GM21576 (cell line): ENCODE measurements around the gene MAD2L1.

Experiments used
- ATAC-seq: cut with Tn5 transposase; IDR thresholded peaks from one replicate; pipeline ENCODE4 v1.9.1; 2021; ENCODE audit warnings: mild to moderate bottlenecking, moderate library complexity; ENCODE audit not compliant: unreplicated experiment

The MAD2L1 gene

GRCh38 chr4:120059036-120059435 lies 7.6 kb downstream of the MAD2L1 start:
- no peak for ATAC-seq

DNA sequence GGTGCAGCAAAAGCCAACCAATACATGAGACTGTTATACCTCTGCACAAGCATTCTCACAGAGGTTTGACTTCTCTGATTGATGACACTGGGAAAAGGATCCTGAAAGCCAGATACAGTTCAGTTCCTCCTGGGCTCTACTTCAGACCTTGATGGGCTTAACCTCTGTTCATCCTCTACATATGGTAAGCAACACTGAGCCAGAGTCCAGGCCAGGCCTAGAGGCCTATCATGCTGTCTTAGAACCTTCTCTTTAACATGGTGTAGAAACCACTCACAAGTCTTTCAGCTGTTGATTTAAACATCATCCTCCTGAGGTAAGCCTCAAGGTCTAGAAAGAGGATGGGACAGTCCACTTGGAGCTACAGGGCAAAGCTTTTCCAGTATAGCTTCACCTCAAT lies 9.2 kb downstream of the MAD2L1 start:
- ATAC-seq = no peak

GRCh38 chr4:120056246-120056645 lies 10.4 kb downstream of the MAD2L1 start:
- no peak for ATAC-seq

- no peak for ATAC-seq
Observed at GRCh38 chr4:120055795-120056194, 10.9 kb downstream of the MAD2L1 start.

DNA sequence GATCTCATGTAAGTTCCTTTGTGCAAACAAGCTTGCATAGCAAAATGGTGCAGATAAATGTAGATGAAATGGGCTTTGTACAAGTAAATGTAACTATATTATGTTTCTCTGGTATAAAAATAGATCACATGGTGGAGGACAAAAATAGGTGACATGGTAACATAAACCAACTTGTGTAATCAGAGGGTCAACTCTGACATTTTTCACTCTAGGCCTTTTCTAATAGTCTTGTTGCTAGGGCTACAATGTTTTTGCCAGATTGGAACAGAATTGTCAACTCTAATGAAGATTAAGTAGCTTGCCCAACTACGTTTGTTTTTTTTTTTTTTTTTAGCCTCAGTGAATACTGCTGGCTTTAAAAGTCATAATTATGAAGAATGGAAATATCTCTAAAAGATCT lies 11.5 kb downstream of the MAD2L1 start:
- ATAC-seq = no peak

GRCh38 chr4:120053911-120054310 lies 12.7 kb downstream of the MAD2L1 start:
- peak; percentile 59 for ATAC-seq

DNA sequence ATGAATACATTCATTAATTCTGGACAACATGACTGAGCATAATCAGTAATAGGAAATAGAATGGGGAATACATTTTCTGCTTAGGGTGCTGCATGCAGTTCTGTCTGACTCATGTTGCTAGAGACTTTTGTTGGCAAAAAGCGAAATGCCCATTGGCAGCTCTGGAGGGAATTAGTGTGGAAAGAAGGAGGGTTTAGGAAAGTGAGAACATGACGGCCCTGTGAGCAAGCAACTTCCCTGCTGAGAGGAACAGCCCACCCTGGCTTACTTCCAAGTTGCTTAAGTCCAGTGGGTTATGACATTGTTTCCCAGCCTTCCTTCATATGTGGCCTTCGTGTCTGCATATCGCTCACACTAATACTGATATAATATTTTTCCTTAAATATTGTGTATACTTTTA lies 13.8 kb downstream of the MAD2L1 start:
- no peak for ATAC-seq

- no peak for ATAC-seq
Observed at GRCh38 chr4:120051253-120051652, 15.4 kb downstream of the MAD2L1 start.

DNA sequence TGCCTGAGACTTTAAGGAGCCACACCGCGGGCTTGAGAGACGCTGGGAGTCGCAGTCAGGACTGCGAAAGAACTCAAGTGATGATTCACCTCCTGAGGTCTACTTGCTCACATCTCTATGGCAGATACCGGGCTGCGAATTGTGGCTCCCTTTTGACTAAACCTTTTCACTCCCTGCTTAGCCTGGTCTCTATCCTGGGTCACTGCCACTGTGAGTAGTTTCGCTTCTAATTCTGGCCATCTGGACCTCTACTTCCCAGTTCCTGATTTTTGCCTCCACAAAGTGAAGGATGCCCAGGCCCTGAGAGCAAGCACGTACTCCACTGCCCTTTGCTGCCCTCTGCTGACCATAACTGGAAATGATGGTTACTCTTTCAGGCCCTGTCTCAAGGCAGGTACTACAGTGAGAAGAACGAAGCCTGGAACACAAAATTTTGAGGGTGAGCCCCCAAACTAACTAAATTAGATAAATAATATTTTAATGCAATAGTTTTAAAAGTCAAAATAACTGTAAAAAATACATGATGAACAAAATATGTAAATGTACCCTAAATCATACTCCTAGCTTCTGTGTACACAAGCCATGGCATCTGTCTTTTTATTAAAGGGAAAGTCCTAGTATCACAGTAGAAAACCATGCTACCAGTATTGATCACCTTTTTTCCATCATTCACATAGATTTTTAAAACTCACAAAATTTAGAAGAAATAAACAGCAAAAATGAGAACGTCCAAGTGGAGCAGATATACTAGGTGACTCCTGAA lies 16.7 kb downstream of the MAD2L1 start:
- ATAC-seq = peak; percentile 93

GRCh38 chr4:120043828-120044227 lies 22.8 kb downstream of the MAD2L1 start:
- ATAC-seq = no peak

GRCh38 chr4:120037411-120037810 lies 29.2 kb downstream of the MAD2L1 start:
- ATAC-seq = no peak

DNA sequence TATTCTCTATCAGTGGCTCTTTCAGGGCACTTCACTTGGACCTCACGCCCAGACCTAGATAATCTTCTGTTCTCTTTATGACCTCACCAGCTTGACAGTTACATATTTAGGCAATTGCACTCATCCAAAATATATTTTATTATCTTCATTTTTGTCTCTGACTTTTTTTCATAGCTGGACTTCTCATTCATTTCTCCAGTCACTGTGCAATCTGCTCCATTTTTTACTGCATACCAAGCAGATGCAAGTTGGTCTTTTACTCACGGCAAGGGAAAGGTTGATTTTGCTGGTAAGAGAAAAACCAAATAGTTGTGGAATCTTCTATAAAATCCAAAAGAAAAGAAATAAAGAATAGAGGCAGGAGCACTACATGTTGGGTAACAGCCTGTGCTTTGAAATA lies 31.7 kb downstream of the MAD2L1 start:
- no peak for ATAC-seq

GRCh38 chr4:120026853-120027252 lies 39.8 kb downstream of the MAD2L1 start:
- no peak for ATAC-seq

DNA sequence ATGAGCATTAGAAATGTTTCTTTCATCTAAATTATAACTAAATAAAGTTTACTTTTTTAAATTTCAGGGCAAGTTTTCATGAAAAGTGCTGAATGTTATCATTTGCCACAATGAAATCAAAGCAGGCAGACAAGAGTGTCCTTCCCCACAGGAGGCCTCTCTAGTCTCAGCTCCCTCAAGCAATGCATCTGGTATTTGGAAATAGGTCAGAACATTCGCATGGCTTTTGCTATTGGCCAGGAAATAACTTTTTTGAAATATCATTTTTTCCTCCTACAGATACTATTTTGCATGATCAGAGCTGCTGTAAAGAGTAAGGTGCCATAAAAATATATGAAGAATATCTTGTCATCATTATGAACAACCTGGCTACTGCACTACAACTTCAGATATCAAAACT lies 41.1 kb downstream of the MAD2L1 start:
- no peak for ATAC-seq

DNA sequence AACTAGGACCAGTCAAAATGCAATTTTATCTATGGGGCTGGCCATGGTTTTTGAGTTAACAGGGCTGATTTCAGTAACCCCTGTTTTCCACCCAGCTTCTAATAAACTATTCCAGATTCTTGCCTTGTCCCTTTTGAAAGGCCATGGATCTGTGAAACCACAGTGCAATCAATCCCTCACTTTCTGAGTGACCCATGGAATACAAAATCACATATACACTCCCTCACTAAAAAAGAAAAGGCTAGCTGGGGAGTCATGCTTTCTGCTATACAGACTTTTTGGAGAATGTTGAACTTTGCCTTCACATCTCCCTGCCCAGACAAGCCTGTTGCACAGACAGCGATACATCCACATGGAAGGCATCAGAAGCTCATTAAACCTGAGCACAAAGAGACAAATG lies 47.9 kb downstream of the MAD2L1 start:
- no peak for ATAC-seq

- no peak for ATAC-seq
Observed at GRCh38 chr4:120017939-120018692, 48.5 kb downstream of the MAD2L1 start.

- ATAC-seq = no peak
Observed at GRCh38 chr4:120011725-120012124, 54.9 kb downstream of the MAD2L1 start.

- no peak for ATAC-seq
Observed at GRCh38 chr4:120010646-120011045, 56.0 kb downstream of the MAD2L1 start.

- no peak for ATAC-seq
Observed at GRCh38 chr4:120009731-120010130, 56.9 kb downstream of the MAD2L1 start.

- ATAC-seq = no peak
Observed at GRCh38 chr4:120008957-120009356, 57.7 kb downstream of the MAD2L1 start.

GRCh38 chr4:120007896-120008436 lies 58.7 kb downstream of the MAD2L1 start:
- ATAC-seq = no peak
